ENCODE results near the gene SERPINA10.

SERPINA10 gene

DNA sequence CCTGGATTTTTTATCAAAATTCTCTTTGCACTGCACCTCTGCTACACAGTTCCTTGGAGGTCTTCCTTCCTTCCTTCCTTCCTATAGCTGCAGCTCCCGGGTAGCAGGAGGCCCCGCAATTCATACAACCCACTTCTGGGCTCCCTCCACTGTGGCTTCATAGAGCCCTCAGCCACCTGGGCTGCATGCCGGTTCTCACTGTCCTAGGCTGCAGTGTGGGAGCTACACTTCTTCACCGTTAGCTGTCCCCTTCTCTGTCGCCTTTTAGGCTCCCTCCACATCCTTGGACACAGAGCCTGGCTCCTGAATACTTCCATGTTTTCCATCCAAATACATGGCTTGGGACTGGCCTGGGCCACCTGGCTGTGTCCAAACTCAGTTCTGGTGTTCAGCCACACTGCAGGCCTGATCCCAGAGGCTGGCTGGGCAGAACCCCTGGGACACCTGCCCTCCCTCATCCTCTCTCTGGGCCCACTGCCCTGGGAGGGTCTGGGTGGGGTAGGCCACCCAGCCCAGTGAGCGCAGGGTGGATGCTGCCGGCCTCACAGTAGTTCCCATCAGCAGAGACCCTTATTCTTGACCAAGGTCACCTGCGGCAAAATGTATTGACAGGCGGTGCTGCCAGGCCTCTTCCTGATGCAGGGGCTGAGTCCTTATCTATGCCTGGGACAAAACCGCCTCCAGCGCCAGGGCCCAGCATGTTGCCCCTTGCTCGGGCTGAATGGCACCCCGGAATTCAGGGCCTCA, 1.7 kb downstream of the SERPINA10 start:
- ChIA-PET CTCF (no interaction called here), POLR2A (no interaction called here)
- DNase-seq (ENCODE audit: extremely low spot score): no peak
- TF ChIP-seq BHLHE40 (IDR thresholded peaks at IDR 0.05; ENCODE audit: borderline replicate concordance): no peak
- TF ChIP-seq ZNF384 (IDR thresholded peaks at IDR 0.05): no peak
- TF ChIP-seq FOXM1 (IDR thresholded peaks at IDR 0.05; ENCODE audit: borderline replicate concordance): no peak
- no peak for TF ChIP-seq HDGF (IDR thresholded peaks at IDR 0.05; ENCODE audit: borderline replicate concordance)
- no peak for TF ChIP-seq NFRKB (IDR thresholded peaks at IDR 0.05)
- TF ChIP-seq ARNT (IDR thresholded peaks at IDR 0.05): no peak
- TF ChIP-seq, protein P1, sequence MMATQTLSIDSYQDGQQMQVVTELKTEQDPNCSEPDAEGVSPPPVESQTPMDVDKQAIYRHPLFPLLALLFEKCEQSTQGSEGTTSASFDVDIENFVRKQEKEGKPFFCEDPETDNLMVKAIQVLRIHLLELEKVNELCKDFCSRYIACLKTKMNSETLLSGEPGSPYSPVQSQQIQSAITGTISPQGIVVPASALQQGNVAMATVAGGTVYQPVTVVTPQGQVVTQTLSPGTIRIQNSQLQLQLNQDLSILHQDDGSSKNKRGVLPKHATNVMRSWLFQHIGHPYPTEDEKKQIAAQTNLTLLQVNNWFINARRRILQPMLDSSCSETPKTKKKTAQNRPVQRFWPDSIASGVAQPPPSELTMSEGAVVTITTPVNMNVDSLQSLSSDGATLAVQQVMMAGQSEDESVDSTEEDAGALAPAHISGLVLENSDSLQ (IDR thresholded peaks at IDR 0.05): no peak
- TF ChIP-seq FOXA1 (IDR thresholded peaks at IDR 0.05): no peak
- no peak for TF ChIP-seq ELF4 (IDR thresholded peaks at IDR 0.05)
- TF ChIP-seq CTBP1 (IDR thresholded peaks at IDR 0.05; ENCODE audit: borderline replicate concordance): no peak
- no peak for TF ChIP-seq L3MBTL2 (conservative IDR thresholded peaks at IDR 0.05)
- no peak for TF ChIP-seq FOXK2 (IDR thresholded peaks at IDR 0.05)
- TF ChIP-seq SP1 (IDR thresholded peaks at IDR 0.05): no peak
- no peak for TF ChIP-seq TARDBP (IDR thresholded peaks at IDR 0.05)
- no peak for TF ChIP-seq SUZ12 (IDR thresholded peaks at IDR 0.05)
- no peak for TF ChIP-seq LEF1 (IDR thresholded peaks at IDR 0.05; ENCODE audit: borderline replicate concordance)

DNA sequence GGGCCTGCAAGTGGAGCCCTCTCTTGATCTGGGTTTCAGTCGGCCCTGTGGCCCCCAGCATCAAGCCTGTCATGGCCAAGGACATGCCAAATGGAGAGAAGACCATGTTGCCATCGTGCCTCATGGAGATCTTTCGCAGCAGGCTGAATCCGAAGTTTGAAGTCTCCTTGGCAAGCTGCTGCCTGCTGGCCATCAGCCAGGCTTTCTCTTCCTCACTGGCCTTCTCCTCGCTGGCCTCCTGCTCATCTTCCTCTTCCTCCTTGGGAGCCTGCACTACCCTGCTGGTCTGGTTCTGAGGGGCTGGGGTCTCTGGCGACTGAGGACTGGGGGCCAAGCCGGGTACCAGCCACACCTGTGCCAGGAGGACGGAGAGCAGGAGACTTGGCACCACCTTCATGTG, 2.9 kb downstream of the SERPINA10 start:
- POLR2A ChIA-PET: no interaction called here
- TF ChIP-seq ZNF384 (IDR thresholded peaks at IDR 0.05) (no peak), FOXM1 (IDR thresholded peaks at IDR 0.05; ENCODE audit: borderline replicate concordance) (no peak), L3MBTL2 (conservative IDR thresholded peaks at IDR 0.05) (no peak), FOXK2 (IDR thresholded peaks at IDR 0.05) (no peak), SP1 (IDR thresholded peaks at IDR 0.05) (no peak)
- no peak for DNase-seq (ENCODE audit: extremely low spot score)
- CTCF ChIA-PET: no interaction called here

DNA sequence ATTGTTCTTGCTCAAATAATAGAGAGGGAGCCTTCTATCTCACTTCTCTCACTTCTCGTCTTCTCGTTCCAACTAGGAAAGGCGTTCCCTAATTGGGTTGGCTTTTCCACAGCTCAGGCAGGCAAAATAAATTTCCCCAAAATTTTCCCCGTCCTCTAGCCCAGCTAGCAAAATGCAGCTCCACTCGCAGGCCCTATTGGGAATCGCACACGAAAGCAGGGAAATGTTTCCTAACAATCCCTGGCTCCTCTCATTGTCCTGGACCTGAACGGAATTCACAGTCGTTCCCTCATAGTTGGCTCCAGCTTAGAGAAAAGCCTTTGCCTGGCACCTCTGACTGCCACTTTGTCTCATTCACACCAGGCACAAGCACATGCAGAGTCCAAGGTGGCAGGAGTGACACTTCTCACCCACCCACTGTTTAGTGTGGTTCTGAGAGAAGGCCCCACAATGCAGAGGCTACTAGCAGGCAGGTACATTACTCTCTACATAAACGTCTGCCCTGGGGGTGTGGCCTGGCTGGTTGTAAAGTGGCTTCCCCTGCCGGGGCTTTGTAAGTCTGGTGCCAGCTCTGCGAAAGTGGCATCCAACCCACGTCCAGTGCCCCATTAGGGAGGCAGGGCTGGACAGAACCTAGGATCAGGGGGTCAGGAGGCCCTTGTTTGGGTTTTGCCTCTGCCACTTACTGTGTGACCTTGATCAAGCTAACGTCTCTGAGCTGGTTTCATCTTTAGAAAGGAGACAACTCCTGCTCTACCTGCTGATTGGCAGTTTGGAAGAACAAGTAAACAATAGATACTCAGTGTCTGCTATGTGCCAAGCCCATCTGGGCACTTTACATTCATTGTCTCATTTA, 4.2 kb downstream of the SERPINA10 start:
- POLR2A ChIA-PET: no interaction called here
- CTCF ChIA-PET: no interaction called here
- TF ChIP-seq SP1 (IDR thresholded peaks at IDR 0.05) (no peak), HDGF (IDR thresholded peaks at IDR 0.05; ENCODE audit: borderline replicate concordance) (no peak), LEF1 (IDR thresholded peaks at IDR 0.05; ENCODE audit: borderline replicate concordance) (no peak), NFRKB (IDR thresholded peaks at IDR 0.05) (no peak), ZNF384 (IDR thresholded peaks at IDR 0.05) (no peak), TARDBP (IDR thresholded peaks at IDR 0.05) (no peak), ARNT (IDR thresholded peaks at IDR 0.05) (no peak)
- no peak for DNase-seq (ENCODE audit: extremely low spot score)

DNA sequence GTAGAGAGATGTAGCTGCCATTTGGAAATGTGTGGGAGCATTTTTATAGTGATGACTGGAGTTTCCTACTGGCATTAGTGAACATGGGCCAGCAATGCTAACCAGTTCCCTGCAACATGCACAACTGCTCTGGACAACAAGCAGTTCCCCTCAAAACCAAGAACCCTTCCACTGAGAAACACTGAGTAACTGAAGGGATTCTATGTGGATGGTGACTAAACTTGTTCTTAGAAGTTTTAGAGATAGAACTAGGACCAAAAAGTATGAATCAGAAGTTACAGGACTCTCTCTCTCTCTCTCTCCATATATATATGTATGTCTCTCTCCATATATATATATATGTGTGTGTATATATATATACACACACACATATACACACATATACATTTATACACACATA, 7.9 kb downstream of the SERPINA10 start:
- ChIA-PET CTCF (no interaction called here), POLR2A (no interaction called here)
- TF ChIP-seq CTBP1 (IDR thresholded peaks at IDR 0.05; ENCODE audit: borderline replicate concordance) (no peak), FOXM1 (IDR thresholded peaks at IDR 0.05; ENCODE audit: borderline replicate concordance) (no peak), L3MBTL2 (conservative IDR thresholded peaks at IDR 0.05) (no peak), SP1 (IDR thresholded peaks at IDR 0.05) (no peak), HDGF (IDR thresholded peaks at IDR 0.05; ENCODE audit: borderline replicate concordance) (no peak), ZNF384 (IDR thresholded peaks at IDR 0.05) (no peak), LEF1 (IDR thresholded peaks at IDR 0.05; ENCODE audit: borderline replicate concordance) (no peak), BHLHE40 (IDR thresholded peaks at IDR 0.05; ENCODE audit: borderline replicate concordance) (no peak), FOXA1 (IDR thresholded peaks at IDR 0.05) (no peak), SUZ12 (IDR thresholded peaks at IDR 0.05) (no peak), ELF4 (IDR thresholded peaks at IDR 0.05) (no peak), ARNT (IDR thresholded peaks at IDR 0.05) (no peak), TARDBP (IDR thresholded peaks at IDR 0.05) (no peak), NFRKB (IDR thresholded peaks at IDR 0.05) (no peak), FOXK2 (IDR thresholded peaks at IDR 0.05) (no peak)
- TF ChIP-seq, protein P1 (IDR thresholded peaks at IDR 0.05): no peak
- DNase-seq (ENCODE audit: extremely low spot score): no peak

DNA sequence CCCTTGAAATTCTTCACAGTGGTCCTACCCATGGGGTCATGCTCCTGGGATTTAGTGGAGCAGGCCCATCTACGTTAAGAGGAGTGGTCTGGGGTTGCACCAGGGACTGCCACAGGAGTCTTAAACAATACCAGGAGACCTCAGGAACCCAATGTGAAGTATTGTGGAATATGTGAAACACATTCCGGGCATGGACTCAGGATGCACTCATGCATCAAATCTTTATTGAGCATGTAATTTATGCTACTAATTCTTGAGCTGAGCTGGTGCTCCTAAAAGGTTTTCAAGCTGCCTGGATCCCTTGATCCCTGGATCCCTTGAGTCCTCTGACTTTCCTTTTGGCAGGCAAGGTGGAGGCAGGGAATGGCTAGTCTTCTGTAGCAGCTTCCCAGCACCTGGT, 8.8 kb downstream of the SERPINA10 start:
- ChIA-PET CTCF (no interaction called here), POLR2A (no interaction called here)
- DNase-seq (ENCODE audit: extremely low spot score): no peak
- TF ChIP-seq, protein P1 (IDR thresholded peaks at IDR 0.05): no peak
- no peak for TF ChIP-seq HDGF (IDR thresholded peaks at IDR 0.05; ENCODE audit: borderline replicate concordance)
- TF ChIP-seq ZNF384 (IDR thresholded peaks at IDR 0.05): no peak
- no peak for TF ChIP-seq SP1 (IDR thresholded peaks at IDR 0.05)
- TF ChIP-seq FOXK2 (IDR thresholded peaks at IDR 0.05): no peak
- no peak for TF ChIP-seq CTBP1 (IDR thresholded peaks at IDR 0.05; ENCODE audit: borderline replicate concordance)
- TF ChIP-seq LEF1 (IDR thresholded peaks at IDR 0.05; ENCODE audit: borderline replicate concordance): no peak
- TF ChIP-seq FOXA1 (IDR thresholded peaks at IDR 0.05): no peak
- TF ChIP-seq TARDBP (IDR thresholded peaks at IDR 0.05): no peak
- TF ChIP-seq ARNT (IDR thresholded peaks at IDR 0.05): no peak
- TF ChIP-seq BHLHE40 (IDR thresholded peaks at IDR 0.05; ENCODE audit: borderline replicate concordance): no peak
- no peak for TF ChIP-seq FOXM1 (IDR thresholded peaks at IDR 0.05; ENCODE audit: borderline replicate concordance)

Measured in HEK293T (cell line).